ENCODE results near the gene L2HGDH. TPM values are rescaled to one million over a fixed set of nuclear protein-coding genes. Genes with fewer than 3 reads are reported as not detected.

L2HGDH gene
- 2.7 and 3.5 TPM in 2 replicates for total RNA-seq

GRCh38 chr14:50311972-50312733 is at the start of gene L2HGDH, which contains the start of gene DMAC2L:
TSS of gene L2HGDH (minus strand) at chr14:50312229. CDS start at chr14:50312150, 79 bp downstream.
TSS of gene DMAC2L (plus strand) at chr14:50312324. CDS start at chr14:50321488, 9,164 bp downstream.

GRCh38 chr14:50231475-50232275 is 80.4 kb downstream of the L2HGDH start, which contains the start of gene SOS2:
TSS of gene SOS2 (minus strand) at chr14:50231578. CDS start at chr14:50231283, 295 bp downstream.

Other genes with a start within 250 kb of the L2HGDH start
- 2.8 and 3.8 TPM in 2 replicates for gene VCPKMT, start 195.7 kb downstream of the L2HGDH start, total RNA-seq
- 14.4 and 14.8 TPM in 2 replicates for gene SOS2, start 80.7 kb downstream of the L2HGDH start, total RNA-seq
- 3.5 and 4.6 TPM in 2 replicates for gene DMAC2L, start 95 bp upstream of the L2HGDH start, total RNA-seq
- gene CDKL1, start 84.7 kb upstream of the L2HGDH start, total RNA-seq = 6.6 and 13.9 TPM in 2 replicates
- 19.7 and 31.8 TPM in 2 replicates for gene MAP4K5, start 220.3 kb upstream of the L2HGDH start, total RNA-seq
- 7.3 and 8.3 TPM in 2 replicates for gene ATL1, start 247.9 kb upstream of the L2HGDH start, total RNA-seq

Data from bronchial smooth muscle cell (primary cell).